ENCODE results near the gene NPAS3.

NPAS3 gene

GRCh38 chr14:33686218-33686617 lies 747.5 kb downstream of the NPAS3 start:
- 86% methylated on average over 3 of the region's 3 CpGs for WGBS
- Histone ChIP-seq H3K36me3 (ENCODE audit: insufficient read depth, low read length) (no peaks in the 10 kb centered on the region), H3K9ac (ENCODE audit: low read depth, low read length) (no peak overlapping the region), H3K27ac (ENCODE audit: low read depth, low read length) (no peak overlapping the region), H3K27me3 (ENCODE audit: insufficient read depth, low read length) (no peaks in the 10 kb centered on the region), H3K4me1 (ENCODE audit: insufficient read depth, low read length) (no peaks in the 10 kb centered on the region), H3K4me3 (ENCODE audit: low read length) (no peak overlapping the region), H3K9me3 (ENCODE audit: insufficient read depth, low read depth, low read length) (no peaks in the 10 kb centered on the region)

- no peaks in the 10 kb centered on the region for H3K36me3 ChIP-seq (ENCODE audit: insufficient read depth, low read length)
- H3K9ac ChIP-seq (ENCODE audit: low read depth, low read length) = no peak overlapping the region
- H3K27ac ChIP-seq (ENCODE audit: low read depth, low read length) = no peak overlapping the region
- no peaks in the 10 kb centered on the region for H3K27me3 ChIP-seq (ENCODE audit: insufficient read depth, low read length)
- no peaks in the 10 kb centered on the region for H3K9me3 ChIP-seq (ENCODE audit: insufficient read depth, low read depth, low read length)
- no peak overlapping the region for H3K4me3 ChIP-seq (ENCODE audit: low read length)
- H3K4me1 ChIP-seq (ENCODE audit: insufficient read depth, low read length) = no peaks in the 10 kb centered on the region
- WGBS = 96% methylated on average over 4 of the region's 4 CpGs
Observed at GRCh38 chr14:33686856-33687255, 748.2 kb downstream of the NPAS3 start.

GRCh38 chr14:33689680-33690079 lies 751.0 kb downstream of the NPAS3 start:
- WGBS = 95% methylated on average over 4 of the region's 4 CpGs
- Histone ChIP-seq H3K4me1 (ENCODE audit: insufficient read depth, low read length) (no peaks in the 10 kb centered on the region), H3K9me3 (ENCODE audit: insufficient read depth, low read depth, low read length) (no peaks in the 10 kb centered on the region), H3K4me3 (ENCODE audit: low read length) (no peak overlapping the region), H3K27ac (ENCODE audit: low read depth, low read length) (no peak overlapping the region), H3K9ac (ENCODE audit: low read depth, low read length) (no peak overlapping the region), H3K27me3 (ENCODE audit: insufficient read depth, low read length) (no peaks in the 10 kb centered on the region), H3K36me3 (ENCODE audit: insufficient read depth, low read length) (no peaks in the 10 kb centered on the region)

DNA sequence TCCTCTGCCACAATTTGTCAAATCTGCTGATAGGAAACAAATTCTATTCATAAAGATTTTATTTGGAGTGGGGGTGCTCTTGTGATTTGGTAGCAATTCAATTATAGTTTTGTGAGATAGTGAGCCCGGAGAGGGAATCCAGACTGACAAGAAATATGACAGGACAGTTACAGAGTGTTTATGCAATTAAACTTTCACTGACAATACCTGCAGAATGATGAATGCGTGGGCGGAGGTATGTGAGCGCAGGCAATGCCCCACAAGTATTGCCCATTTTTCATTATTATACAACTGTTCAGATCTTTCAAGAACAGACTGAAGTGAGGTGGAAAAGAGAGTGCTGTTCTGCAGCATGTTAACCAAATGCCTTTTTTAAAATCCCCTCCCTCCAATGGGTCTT lies 753.2 kb downstream of the NPAS3 start:
- Histone ChIP-seq H3K36me3 (ENCODE audit: insufficient read depth, low read length) (no peaks in the 10 kb centered on the region), H3K4me1 (ENCODE audit: insufficient read depth, low read length) (no peaks in the 10 kb centered on the region), H3K9me3 (ENCODE audit: insufficient read depth, low read depth, low read length) (no peaks in the 10 kb centered on the region), H3K27me3 (ENCODE audit: insufficient read depth, low read length) (no peaks in the 10 kb centered on the region), H3K9ac (ENCODE audit: low read depth, low read length) (no peak overlapping the region), H3K27ac (ENCODE audit: low read depth, low read length) (no peak overlapping the region), H3K4me3 (ENCODE audit: low read length) (no peak overlapping the region)
- 93% methylated on average over 4 of the region's 4 CpGs for WGBS

GRCh38 chr14:33692762-33693161 lies 754.1 kb downstream of the NPAS3 start:
- H3K9me3 ChIP-seq (ENCODE audit: insufficient read depth, low read depth, low read length) = no peaks in the 10 kb centered on the region
- 60% methylated on average over 2 of the region's 2 CpGs for WGBS
- H3K36me3 ChIP-seq (ENCODE audit: insufficient read depth, low read length) = no peaks in the 10 kb centered on the region
- H3K4me3 ChIP-seq (ENCODE audit: low read length) = no peak overlapping the region
- H3K27ac ChIP-seq (ENCODE audit: low read depth, low read length) = no peak overlapping the region
- H3K4me1 ChIP-seq (ENCODE audit: insufficient read depth, low read length) = no peaks in the 10 kb centered on the region
- H3K9ac ChIP-seq (ENCODE audit: low read depth, low read length) = no peak overlapping the region
- no peaks in the 10 kb centered on the region for H3K27me3 ChIP-seq (ENCODE audit: insufficient read depth, low read length)

- no peaks in the 10 kb centered on the region for H3K27me3 ChIP-seq (ENCODE audit: insufficient read depth, low read length)
- H3K4me1 ChIP-seq (ENCODE audit: insufficient read depth, low read length) = no peaks in the 10 kb centered on the region
- no peak overlapping the region for H3K9ac ChIP-seq (ENCODE audit: low read depth, low read length)
- no peak overlapping the region for H3K27ac ChIP-seq (ENCODE audit: low read depth, low read length)
- no peaks in the 10 kb centered on the region for H3K9me3 ChIP-seq (ENCODE audit: insufficient read depth, low read depth, low read length)
- no peaks in the 10 kb centered on the region for H3K36me3 ChIP-seq (ENCODE audit: insufficient read depth, low read length)
- over 99% methylated on average over 4 of the region's 4 CpGs for WGBS
- H3K4me3 ChIP-seq (ENCODE audit: low read length) = no peak overlapping the region
Observed at GRCh38 chr14:33693237-33693636, 754.6 kb downstream of the NPAS3 start.

DNA sequence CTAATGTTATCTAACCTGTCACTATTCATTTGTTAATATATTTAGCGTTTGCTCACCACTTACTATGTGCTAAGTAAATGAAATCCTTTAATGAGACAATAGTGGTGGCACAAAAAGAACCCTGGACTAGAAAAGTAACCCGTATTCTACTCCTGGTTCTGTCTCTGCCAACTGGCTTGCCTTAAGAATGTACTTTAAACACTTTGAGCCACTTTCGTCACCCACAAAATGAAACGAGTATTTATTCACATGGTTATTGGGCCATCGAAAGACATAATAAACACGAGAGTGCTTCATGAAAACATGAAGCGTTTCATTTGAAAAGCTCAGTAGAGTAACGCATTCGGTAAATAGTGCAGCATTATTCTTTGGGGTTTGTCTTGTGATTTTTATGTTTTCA lies 757.5 kb downstream of the NPAS3 start:
- no peaks in the 10 kb centered on the region for H3K36me3 ChIP-seq (ENCODE audit: insufficient read depth, low read length)
- WGBS = 95% methylated on average over 9 of the region's 9 CpGs
- no peak overlapping the region for H3K4me3 ChIP-seq (ENCODE audit: low read length)
- no peak overlapping the region for H3K9ac ChIP-seq (ENCODE audit: low read depth, low read length)
- H3K4me1 ChIP-seq (ENCODE audit: insufficient read depth, low read length) = no peaks in the 10 kb centered on the region
- H3K27me3 ChIP-seq (ENCODE audit: insufficient read depth, low read length) = no peaks in the 10 kb centered on the region
- no peaks in the 10 kb centered on the region for H3K9me3 ChIP-seq (ENCODE audit: insufficient read depth, low read depth, low read length)
- H3K27ac ChIP-seq (ENCODE audit: low read depth, low read length) = no peak overlapping the region

DNA sequence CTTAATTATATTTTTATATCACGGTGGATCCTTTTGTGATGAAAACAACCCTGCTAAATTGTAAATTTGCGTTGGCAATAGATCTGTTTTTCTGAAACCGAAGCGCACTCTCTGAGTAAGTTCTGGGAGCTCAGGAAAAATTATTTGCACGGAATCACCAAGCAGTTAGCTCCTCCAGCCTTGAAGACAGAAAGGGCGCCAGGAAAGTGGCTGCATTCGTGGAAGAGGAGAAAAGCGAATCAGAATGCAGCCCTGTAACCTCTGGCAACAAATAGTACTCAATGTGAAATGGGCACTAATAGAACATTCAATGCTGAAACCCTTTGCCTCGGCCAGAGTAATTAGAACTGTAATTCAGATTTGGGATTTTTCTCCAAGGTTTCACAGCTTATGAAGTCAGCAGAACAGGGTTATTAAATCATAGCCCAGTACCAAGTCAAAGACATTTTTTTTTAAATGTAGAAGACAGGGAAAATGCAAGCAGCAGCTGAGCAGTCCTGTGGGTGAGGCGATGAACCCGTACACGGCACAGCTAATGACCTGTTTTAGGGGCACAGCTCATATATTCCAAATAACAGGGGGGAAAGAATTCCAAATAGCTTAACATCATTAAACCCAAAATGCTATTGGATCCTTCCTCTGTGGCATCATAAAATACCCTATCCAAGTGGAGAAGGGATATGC lies 760.8 kb downstream of the NPAS3 start:
- H3K4me3 ChIP-seq (ENCODE audit: low read length) = no peak overlapping the region
- no peaks in the 10 kb centered on the region for H3K9me3 ChIP-seq (ENCODE audit: insufficient read depth, low read depth, low read length)
- H3K36me3 ChIP-seq (ENCODE audit: insufficient read depth, low read length) = no peaks in the 10 kb centered on the region
- no peak overlapping the region for H3K27ac ChIP-seq (ENCODE audit: low read depth, low read length)
- no peaks in the 10 kb centered on the region for H3K27me3 ChIP-seq (ENCODE audit: insufficient read depth, low read length)
- H3K9ac ChIP-seq (ENCODE audit: low read depth, low read length) = no peak overlapping the region
- H3K4me1 ChIP-seq (ENCODE audit: insufficient read depth, low read length) = no peaks in the 10 kb centered on the region
- WGBS = 94% methylated on average over 12 of the region's 12 CpGs

GRCh38 chr14:33700052-33700451 lies 761.4 kb downstream of the NPAS3 start:
- H3K9me3 ChIP-seq (ENCODE audit: insufficient read depth, low read depth, low read length) = no peaks in the 10 kb centered on the region
- H3K27ac ChIP-seq (ENCODE audit: low read depth, low read length) = no peak overlapping the region
- H3K4me3 ChIP-seq (ENCODE audit: low read length) = no peak overlapping the region
- H3K4me1 ChIP-seq (ENCODE audit: insufficient read depth, low read length) = no peaks in the 10 kb centered on the region
- no peak overlapping the region for H3K9ac ChIP-seq (ENCODE audit: low read depth, low read length)
- H3K36me3 ChIP-seq (ENCODE audit: insufficient read depth, low read length) = no peaks in the 10 kb centered on the region
- no peaks in the 10 kb centered on the region for H3K27me3 ChIP-seq (ENCODE audit: insufficient read depth, low read length)
- WGBS = 96% methylated on average over 6 of the region's 6 CpGs

DNA sequence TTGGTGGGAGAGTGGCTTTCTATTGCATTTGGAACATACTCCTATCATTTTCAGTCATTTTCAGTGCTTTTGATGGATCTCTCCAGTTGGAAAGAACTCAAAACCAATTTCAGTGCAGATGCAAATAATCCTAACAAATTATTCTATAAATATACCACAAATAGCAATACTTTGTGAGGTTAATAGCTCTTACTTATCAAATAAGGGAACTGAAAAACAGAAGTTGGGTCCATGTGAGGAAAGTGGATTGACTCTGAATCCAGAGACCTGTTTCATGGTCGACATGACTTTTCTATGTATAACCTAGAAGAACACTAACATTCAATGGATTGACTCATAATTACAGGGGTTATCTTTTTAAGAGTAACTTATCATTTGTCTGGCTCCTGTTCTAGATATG lies 763.6 kb downstream of the NPAS3 start:
- no peak overlapping the region for H3K27ac ChIP-seq (ENCODE audit: low read depth, low read length)
- H3K4me3 ChIP-seq (ENCODE audit: low read length) = no peak overlapping the region
- no peaks in the 10 kb centered on the region for H3K27me3 ChIP-seq (ENCODE audit: insufficient read depth, low read length)
- no peak overlapping the region for H3K9ac ChIP-seq (ENCODE audit: low read depth, low read length)
- H3K9me3 ChIP-seq (ENCODE audit: insufficient read depth, low read depth, low read length) = no peaks in the 10 kb centered on the region
- peaks cover 7% of the 10 kb centered on the region; the same call in 1 of the 2 replicates for H3K4me1 ChIP-seq (ENCODE audit: insufficient read depth, low read length)
- WGBS = no CpG with 5 or more reads among the region's 1 CpG
- no peaks in the 10 kb centered on the region for H3K36me3 ChIP-seq (ENCODE audit: insufficient read depth, low read length)

- Histone ChIP-seq H3K36me3 (ENCODE audit: insufficient read depth, low read length) (no peaks in the 10 kb centered on the region), H3K27me3 (ENCODE audit: insufficient read depth, low read length) (no peaks in the 10 kb centered on the region), H3K9ac (ENCODE audit: low read depth, low read length) (no peak overlapping the region), H3K4me1 (ENCODE audit: insufficient read depth, low read length) (peaks cover 12% of the 10 kb centered on the region), H3K4me3 (ENCODE audit: low read length) (no peak overlapping the region), H3K9me3 (ENCODE audit: insufficient read depth, low read depth, low read length) (no peaks in the 10 kb centered on the region), H3K27ac (ENCODE audit: low read depth, low read length) (no peak overlapping the region)
- 94% methylated on average over 2 of the region's 2 CpGs for WGBS
Observed at GRCh38 chr14:33704481-33704880, 765.8 kb downstream of the NPAS3 start.

DNA sequence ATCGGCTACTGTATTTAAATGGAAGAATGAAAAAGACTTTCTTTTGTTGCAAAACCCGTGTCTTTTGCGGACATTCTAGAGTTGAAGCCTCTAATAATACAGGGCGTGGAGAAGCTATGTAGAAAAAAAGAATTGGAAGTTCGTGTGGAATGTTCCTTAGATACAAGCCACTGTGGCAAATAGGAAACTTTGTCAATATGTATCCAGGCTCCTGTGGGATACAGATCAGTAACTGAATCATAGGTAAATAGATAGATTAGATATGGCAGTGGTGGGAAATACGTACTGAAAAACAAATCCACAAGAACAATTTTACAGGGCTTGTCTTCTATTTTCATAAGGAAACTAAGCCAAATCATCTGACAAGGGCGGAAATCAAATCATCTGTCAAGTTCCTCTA lies 766.8 kb downstream of the NPAS3 start:
- Histone ChIP-seq H3K4me3 (ENCODE audit: low read length) (no peak overlapping the region), H3K27me3 (ENCODE audit: insufficient read depth, low read length) (no peaks in the 10 kb centered on the region), H3K9me3 (ENCODE audit: insufficient read depth, low read depth, low read length) (no peaks in the 10 kb centered on the region), H3K9ac (ENCODE audit: low read depth, low read length) (no peak overlapping the region), H3K4me1 (ENCODE audit: insufficient read depth, low read length) (peaks cover 12% of the 10 kb centered on the region), H3K36me3 (ENCODE audit: insufficient read depth, low read length) (no peaks in the 10 kb centered on the region), H3K27ac (ENCODE audit: low read depth, low read length) (no peak overlapping the region)
- 90% methylated on average over 7 of the region's 7 CpGs for WGBS

All from HUES64 (cell line).